HG03469 (cell line): ENCODE results near the gene SUGT1.
"Not testable (repeated sequence)": the region's sequence is repeated elsewhere in the genome, so short reads cannot be mapped to it uniquely, and the experiment has no call there.

Experiments used
- ATAC-seq: cut with Tn5 transposase; IDR thresholded peaks from one replicate; pipeline ENCODE4 v1.9.1; 2021; ENCODE audit warnings: mild to moderate bottlenecking, moderate library complexity, moderate number of reproducible peaks; ENCODE audit not compliant: unreplicated experiment

Gene SUGT1

GRCh38 chr13:52652196-52652979 is at the start of gene SUGT1:
Gene SUGT1 (plus strand): TSS chr13:52652836. CDS start chr13:52652921, 85 bp downstream.
- ATAC-seq: peak; percentile 89

- ATAC-seq: not testable (repeated sequence)
Measured at GRCh38 chr13:52603316-52603715, 49.3 kb upstream of the SUGT1 start.

- ATAC-seq: not testable (repeated sequence)
Measured at GRCh38 chr13:52606126-52606525, 46.5 kb upstream of the SUGT1 start.

GRCh38 chr13:52606795-52607194 is 45.8 kb upstream of the SUGT1 start:
- ATAC-seq: not testable (repeated sequence)

GRCh38 chr13:52608184-52608583 is 44.5 kb upstream of the SUGT1 start:
- ATAC-seq: not testable (repeated sequence)

GRCh38 chr13:52609013-52609606 is 43.5 kb upstream of the SUGT1 start:
- ATAC-seq: peak; percentile 60

- ATAC-seq: not testable (repeated sequence)
Measured at GRCh38 chr13:52610158-52610557, 42.5 kb upstream of the SUGT1 start.

- ATAC-seq: no peak
Measured at GRCh38 chr13:52615134-52615801, 37.4 kb upstream of the SUGT1 start.

GRCh38 chr13:52615812-52616211 is 36.8 kb upstream of the SUGT1 start:
- ATAC-seq: no peak

- peak; percentile 92 for ATAC-seq
Measured at GRCh38 chr13:52617070-52618060, 35.3 kb upstream of the SUGT1 start.

- ATAC-seq: not testable (repeated sequence)
Measured at GRCh38 chr13:52631083-52631690, 21.4 kb upstream of the SUGT1 start.

- no peak for ATAC-seq
Measured at GRCh38 chr13:52638666-52639328, 13.8 kb upstream of the SUGT1 start.

- ATAC-seq: no peak
Measured at GRCh38 chr13:52642131-52642530, 10.5 kb upstream of the SUGT1 start, which contains the start of gene HNRNPA1L2. Gene HNRNPA1L2 (plus strand): TSS chr13:52642431. CDS start chr13:52642493, 62 bp downstream.

GRCh38 chr13:52644108-52644507 is 8.5 kb upstream of the SUGT1 start:
- ATAC-seq: no peak

GRCh38 chr13:52646967-52647366 is 5.7 kb upstream of the SUGT1 start:
- ATAC-seq: no peak

- ATAC-seq: no peak
Measured at GRCh38 chr13:52650731-52651130, 1.9 kb upstream of the SUGT1 start.

- ATAC-seq: no peak
Measured at GRCh38 chr13:52651897-52652195, 790 bp upstream of the SUGT1 start.

GRCh38 chr13:52652980-52653303 is 306 bp downstream of the SUGT1 start:
- peak; percentile 5 for ATAC-seq

- no peak for ATAC-seq
Measured at GRCh38 chr13:52659340-52659739, 6.7 kb downstream of the SUGT1 start.

GRCh38 chr13:52664272-52664671 is 11.6 kb downstream of the SUGT1 start:
- no peak for ATAC-seq
